ENCODE data around the gene CLDN1.
"Not testable (repeated sequence)": the region's sequence is repeated elsewhere in the genome, so short reads cannot be mapped to it uniquely, and the experiment has no call there.

The CLDN1 gene

DNA sequence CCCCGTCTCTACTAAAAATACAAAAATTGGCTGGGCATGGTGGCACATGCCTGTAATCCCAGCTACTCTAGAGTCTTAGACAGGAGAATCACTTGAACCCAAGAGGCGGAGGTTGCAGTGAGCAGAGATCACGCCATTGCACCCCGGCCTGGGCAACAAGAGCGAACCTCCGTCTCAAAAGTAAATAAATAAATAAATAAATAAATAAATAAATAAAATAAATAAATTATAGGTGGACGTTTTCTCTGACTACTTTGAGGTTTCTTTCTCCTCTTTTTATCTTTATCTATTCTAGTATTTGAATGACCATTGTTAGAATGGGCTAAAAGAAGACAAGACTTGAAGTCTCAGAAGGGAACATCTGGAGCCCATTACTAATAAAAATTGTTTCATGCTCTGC, 54.8 kb downstream of the CLDN1 start:
- H2BK120ac ChIP-seq (ENCODE audit: low read depth, low read length); H2BK12ac ChIP-seq (ENCODE audit: low read length); H2BK5ac ChIP-seq (ENCODE audit: low read length); H3K23ac ChIP-seq (ENCODE audit: low read depth, low read length, poor library complexity); H4K91ac ChIP-seq (ENCODE audit: low read depth, low read length, poor library complexity); H3K27ac ChIP-seq (replicated peaks; ENCODE audit: low read length); DNase-seq (ENCODE audit: low spot score); H3K36me3 ChIP-seq (replicated peaks in 1 of 2; ENCODE audit: control insufficient read depth in 2 of 2, insufficient read depth in 2 of 2, low read length in 2 of 2); H3K4me2 ChIP-seq (ENCODE audit: insufficient read depth, low read length, poor library complexity, severe bottlenecking); H3K79me1 ChIP-seq (ENCODE audit: low read depth, low read length); H3K9me3 ChIP-seq (replicated peaks in 1 of 2; ENCODE audit: control insufficient read depth in 2 of 2, insufficient read depth in 1 of 2, low read depth in 1 of 2, low read length in 2 of 2); H3K18ac ChIP-seq (ENCODE audit: low read length); H3K4me1 ChIP-seq (ENCODE audit: control insufficient read depth in 2 of 2, insufficient read depth in 1 of 2, low read depth in 1 of 2, low read length in 2 of 2); H4K8ac ChIP-seq (ENCODE audit: low read depth, low read length); H3K27me3 ChIP-seq (ENCODE audit: control insufficient read depth in 3 of 3, insufficient read depth in 3 of 3, low read depth in 1 of 3, low read length in 3 of 3); H2AFZ ChIP-seq (ENCODE audit: low read length); H3K9ac ChIP-seq (ENCODE audit: low read depth, low read length, poor library complexity); H2AK5ac ChIP-seq (ENCODE audit: low read depth, low read length); H3K4me3 ChIP-seq (ENCODE audit: low read length in 2 of 2); H3K14ac ChIP-seq (ENCODE audit: low read length); H2BK15ac ChIP-seq (ENCODE audit: low read length); H3K4ac ChIP-seq (ENCODE audit: low read length): not testable (repeated sequence)
- no CpG with 5 or more reads among the region's 7 CpGs for WGBS, 2 donors (ENCODE audit: extremely low coverage in 2 of 2, insufficient read length in 2 of 2, insufficient replicate concordance in 1 of 2)

DNA sequence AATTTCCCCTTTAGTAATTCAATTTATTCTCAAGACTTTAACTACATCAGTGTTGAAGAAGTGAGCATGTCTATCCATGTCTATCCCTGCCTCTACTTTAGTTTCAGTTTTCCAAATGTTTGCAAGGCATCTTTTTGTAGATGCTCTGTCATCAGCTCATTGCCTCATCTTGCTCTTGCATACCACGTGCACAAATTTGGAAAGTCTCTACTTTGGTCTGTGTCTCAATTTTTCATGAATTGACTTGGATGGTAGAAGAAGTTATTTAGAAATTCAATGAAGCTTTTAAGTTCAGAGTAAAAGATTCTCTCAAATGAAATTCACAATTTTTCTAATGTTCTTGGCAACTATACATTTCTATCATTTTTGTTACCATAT, 55.3 kb downstream of the CLDN1 start:
- Histone ChIP-seq H3K14ac (ENCODE audit: low read length) (no peak overlapping the region), H3K9ac (ENCODE audit: low read depth, low read length, poor library complexity) (no peak overlapping the region), H3K4me3 (ENCODE audit: low read length in 2 of 2) (no peak overlapping the region), H4K91ac (ENCODE audit: low read depth, low read length, poor library complexity) (no peak overlapping the region), H3K79me1 (ENCODE audit: low read depth, low read length) (no peaks in the 10 kb centered on the region), H3K27me3 (ENCODE audit: control insufficient read depth in 3 of 3, insufficient read depth in 3 of 3, low read depth in 1 of 3, low read length in 3 of 3) (no peaks in the 10 kb centered on the region), H2AK5ac (ENCODE audit: low read depth, low read length) (no peak overlapping the region), H3K4me2 (ENCODE audit: insufficient read depth, low read length, poor library complexity, severe bottlenecking) (no peak overlapping the region), H3K23ac (ENCODE audit: low read depth, low read length, poor library complexity) (no peak overlapping the region), H2BK5ac (ENCODE audit: low read length) (no peak overlapping the region), H3K9me3 (replicated peaks in 1 of 2; ENCODE audit: control insufficient read depth in 2 of 2, insufficient read depth in 1 of 2, low read depth in 1 of 2, low read length in 2 of 2) (no peaks in the 10 kb centered on the region), H2BK12ac (ENCODE audit: low read length) (no peak overlapping the region), H3K18ac (ENCODE audit: low read length) (no peak overlapping the region), H3K4me1 (ENCODE audit: control insufficient read depth in 2 of 2, insufficient read depth in 1 of 2, low read depth in 1 of 2, low read length in 2 of 2) (peaks cover 0 to under 1% of the 10 kb centered on the region in 2 donors), H2BK15ac (ENCODE audit: low read length) (no peak overlapping the region), H3K27ac (replicated peaks; ENCODE audit: low read length) (no peak overlapping the region), H3K4ac (ENCODE audit: low read length) (no peak overlapping the region), H2AFZ (ENCODE audit: low read length) (no peak overlapping the region), H3K36me3 (replicated peaks in 1 of 2; ENCODE audit: control insufficient read depth in 2 of 2, insufficient read depth in 2 of 2, low read length in 2 of 2) (no peaks in the 10 kb centered on the region), H4K8ac (ENCODE audit: low read depth, low read length) (no peak overlapping the region), H2BK120ac (ENCODE audit: low read depth, low read length) (no peak overlapping the region)
- no CpG with 5 or more reads among the region's 1 CpG for WGBS, 2 donors (ENCODE audit: extremely low coverage in 2 of 2, insufficient read length in 2 of 2, insufficient replicate concordance in 1 of 2)
- DNase-seq (ENCODE audit: low spot score), result no peak

DNA sequence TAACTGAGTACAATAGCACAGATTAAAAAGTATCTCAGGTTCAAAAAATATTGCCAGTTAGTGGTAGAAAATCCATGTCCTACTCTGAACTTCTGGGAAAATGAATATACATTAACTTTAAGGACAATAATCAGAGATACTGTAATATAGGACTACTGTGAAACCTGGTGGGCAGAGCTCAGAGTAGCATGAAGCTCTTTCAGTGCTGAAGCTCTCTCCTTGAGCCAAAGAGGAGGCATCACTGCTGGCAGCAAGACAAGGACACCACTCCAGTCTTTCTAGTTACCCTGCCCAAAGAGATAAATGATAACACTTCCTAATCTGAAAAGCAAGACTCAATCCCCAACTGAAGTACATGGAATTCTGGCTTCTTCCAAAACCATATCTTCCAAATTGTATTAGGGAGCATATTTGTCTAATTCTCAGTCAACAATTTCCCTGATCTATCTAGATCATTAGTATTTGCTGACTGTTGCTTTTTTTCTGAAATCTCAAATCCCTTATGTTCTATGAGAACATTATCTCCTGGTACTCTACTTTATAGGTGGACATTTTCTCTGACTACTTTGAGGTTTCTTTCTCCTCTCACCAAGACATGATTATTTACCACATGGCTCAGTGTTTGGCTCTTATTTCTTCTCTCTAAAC, 55.9 kb downstream of the CLDN1 start:
- H3K79me1 ChIP-seq (ENCODE audit: low read depth, low read length), result no peaks in the 10 kb centered on the region
- H2BK15ac ChIP-seq (ENCODE audit: low read length), result no peak overlapping the region
- H2AK5ac ChIP-seq (ENCODE audit: low read depth, low read length), result no peak overlapping the region
- no peak overlapping the region for H3K18ac ChIP-seq (ENCODE audit: low read length)
- H3K9me3 ChIP-seq (replicated peaks in 1 of 2; ENCODE audit: control insufficient read depth in 2 of 2, insufficient read depth in 1 of 2, low read depth in 1 of 2, low read length in 2 of 2), result peaks cover 0 to 2% of the 10 kb centered on the region in 2 donors
- no peaks in the 10 kb centered on the region for H3K36me3 ChIP-seq (replicated peaks in 1 of 2; ENCODE audit: control insufficient read depth in 2 of 2, insufficient read depth in 2 of 2, low read length in 2 of 2)
- H3K4me2 ChIP-seq (ENCODE audit: insufficient read depth, low read length, poor library complexity, severe bottlenecking), result no peak overlapping the region
- H2AFZ ChIP-seq (ENCODE audit: low read length), result no peak overlapping the region
- no peak overlapping the region for H2BK12ac ChIP-seq (ENCODE audit: low read length)
- H3K23ac ChIP-seq (ENCODE audit: low read depth, low read length, poor library complexity), result no peak overlapping the region
- no peak overlapping the region for H3K4ac ChIP-seq (ENCODE audit: low read length)
- H3K14ac ChIP-seq (ENCODE audit: low read length), result no peak overlapping the region
- DNase-seq (ENCODE audit: low spot score), result no peak
- no peak overlapping the region for H3K9ac ChIP-seq (ENCODE audit: low read depth, low read length, poor library complexity)
- no peak overlapping the region for H4K8ac ChIP-seq (ENCODE audit: low read depth, low read length)
- H3K4me3 ChIP-seq (ENCODE audit: low read length in 2 of 2), result no peak overlapping the region
- no peak overlapping the region for H4K91ac ChIP-seq (ENCODE audit: low read depth, low read length, poor library complexity)
- H3K27ac ChIP-seq (replicated peaks; ENCODE audit: low read length), result no peak overlapping the region
- H3K4me1 ChIP-seq (ENCODE audit: control insufficient read depth in 2 of 2, insufficient read depth in 1 of 2, low read depth in 1 of 2, low read length in 2 of 2), result peaks cover 0 to 4% of the 10 kb centered on the region in 2 donors
- H3K27me3 ChIP-seq (ENCODE audit: control insufficient read depth in 3 of 3, insufficient read depth in 3 of 3, low read depth in 1 of 3, low read length in 3 of 3), result no peaks in the 10 kb centered on the region
- no peak overlapping the region for H2BK5ac ChIP-seq (ENCODE audit: low read length)
- no peak overlapping the region for H2BK120ac ChIP-seq (ENCODE audit: low read depth, low read length)

DNA sequence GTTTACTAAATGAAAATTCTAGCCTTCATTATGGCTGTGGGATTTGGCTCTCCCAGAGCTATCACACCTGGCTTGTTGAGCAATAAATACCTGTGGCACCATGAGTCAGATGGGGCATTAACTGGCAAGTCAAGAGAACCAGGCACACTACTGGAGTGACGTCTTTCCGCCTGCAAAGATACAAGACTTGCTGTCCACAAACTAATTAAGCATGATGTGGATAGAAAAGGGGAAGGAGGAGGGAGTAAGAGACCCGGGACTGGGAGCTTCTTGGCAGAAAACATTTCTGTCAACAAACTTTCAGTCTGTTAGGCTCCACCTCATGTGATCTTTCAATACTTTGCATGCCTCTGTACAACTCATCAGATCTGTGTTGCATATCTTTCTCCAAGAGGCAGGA, 56.5 kb downstream of the CLDN1 start:
- DNase-seq (ENCODE audit: low spot score), result no peak
- no peak overlapping the region for H3K4me3 ChIP-seq (ENCODE audit: low read length in 2 of 2)
- H3K14ac ChIP-seq (ENCODE audit: low read length), result no peak overlapping the region
- H3K4ac ChIP-seq (ENCODE audit: low read length), result no peak overlapping the region
- H3K27ac ChIP-seq (replicated peaks; ENCODE audit: low read length), result no peak overlapping the region
- H3K36me3 ChIP-seq (replicated peaks in 1 of 2; ENCODE audit: control insufficient read depth in 2 of 2, insufficient read depth in 2 of 2, low read length in 2 of 2), result no peaks in the 10 kb centered on the region
- H3K4me1 ChIP-seq (ENCODE audit: control insufficient read depth in 2 of 2, insufficient read depth in 1 of 2, low read depth in 1 of 2, low read length in 2 of 2), result peaks cover 0 to 4% of the 10 kb centered on the region in 2 donors
- H3K27me3 ChIP-seq (ENCODE audit: control insufficient read depth in 3 of 3, insufficient read depth in 3 of 3, low read depth in 1 of 3, low read length in 3 of 3), result no peaks in the 10 kb centered on the region
- no peaks in the 10 kb centered on the region for H3K79me1 ChIP-seq (ENCODE audit: low read depth, low read length)
- H3K9me3 ChIP-seq (replicated peaks in 1 of 2; ENCODE audit: control insufficient read depth in 2 of 2, insufficient read depth in 1 of 2, low read depth in 1 of 2, low read length in 2 of 2), result peaks cover 0 to 2% of the 10 kb centered on the region in 2 donors
- H3K23ac ChIP-seq (ENCODE audit: low read depth, low read length, poor library complexity), result no peak overlapping the region
- H2AK5ac ChIP-seq (ENCODE audit: low read depth, low read length), result no peak overlapping the region
- H3K4me2 ChIP-seq (ENCODE audit: insufficient read depth, low read length, poor library complexity, severe bottlenecking), result no peak overlapping the region
- H4K8ac ChIP-seq (ENCODE audit: low read depth, low read length), result no peak overlapping the region
- no peak overlapping the region for H2BK15ac ChIP-seq (ENCODE audit: low read length)
- no peak overlapping the region for H3K18ac ChIP-seq (ENCODE audit: low read length)
- H2BK12ac ChIP-seq (ENCODE audit: low read length), result no peak overlapping the region
- no CpG with 5 or more reads among the region's 3 CpGs for WGBS, 2 donors (ENCODE audit: extremely low coverage in 2 of 2, insufficient read length in 2 of 2, insufficient replicate concordance in 1 of 2)
- H2BK120ac ChIP-seq (ENCODE audit: low read depth, low read length), result no peak overlapping the region
- H2BK5ac ChIP-seq (ENCODE audit: low read length), result no peak overlapping the region
- no peak overlapping the region for H3K9ac ChIP-seq (ENCODE audit: low read depth, low read length, poor library complexity)
- no peak overlapping the region for H2AFZ ChIP-seq (ENCODE audit: low read length)
- H4K91ac ChIP-seq (ENCODE audit: low read depth, low read length, poor library complexity), result no peak overlapping the region
